BJ (cell line): ENCODE data around the gene ADH4. TPM values are rescaled to one million over a fixed set of nuclear protein-coding genes. Genes with fewer than 3 reads are reported as not detected.
"Not testable (repeated sequence)": the region's sequence is repeated elsewhere in the genome, so short reads cannot be mapped to it uniquely, and the experiment has no call there.

Experiments used
- CTCF ChIA-PET: fragments of 350-600 bp; formaldehyde crosslinking; extraction: SDS; loops from one replicate; lab custom pipeline; 2021; ENCODE audit warnings: antibody characterized with exemption, inconsistent platforms; lab: Yijun Ruan, JAX
- POLR2A ChIA-PET: fragments of 300-600 bp; sonication (Branson Sonifier 250); formaldehyde crosslinking; extraction: SDS; loops from one replicate; lab custom pipeline; 2021; ENCODE audit warnings: antibody characterized with exemption; lab: Charles Lee
- DNase-seq: peaks from one replicate; pipeline ENCODE4 v3.0.0-alpha.2; 2011; ENCODE audit warnings: low read depth
- H3K27me3 ChIP-seq: 2 replicates; pipeline ENCODE4 v1.6.0; 2011; ENCODE audit warnings: low read length; ENCODE audit not compliant: control insufficient read depth, insufficient read depth
- H3K36me3 ChIP-seq: 2 replicates; pipeline ENCODE4 v1.5.1; 2011; ENCODE audit warnings: low read length; ENCODE audit not compliant: control insufficient read depth, insufficient read depth
- H3K4me3 ChIP-seq: 2 replicates; pipeline ENCODE4 v1.5.1; 2011; ENCODE audit warnings: low read depth, mild to moderate bottlenecking, control low read depth, low read length
- polyA plus RNA-seq: library from polyadenylated mRNA; depleted of rRNA; stranded (reverse); fragments of >200 nt; gene quantifications from 2 replicates; pipeline ENCODE4 v1.2.3, GENCODE V29; 2011
- TF ChIP-seq, protein P1 (sequence below): IDR thresholded peaks from 2 replicates; pipeline ENCODE4 v1.5.1; 2011; ENCODE audit warnings: low read depth, mild to moderate bottlenecking, control low read depth, inconsistent platforms, low read length, moderate library complexity; ENCODE audit not compliant: insufficient read depth

Gene ADH4
- polyA plus RNA-seq, 1 experiment: not detected

DNA sequence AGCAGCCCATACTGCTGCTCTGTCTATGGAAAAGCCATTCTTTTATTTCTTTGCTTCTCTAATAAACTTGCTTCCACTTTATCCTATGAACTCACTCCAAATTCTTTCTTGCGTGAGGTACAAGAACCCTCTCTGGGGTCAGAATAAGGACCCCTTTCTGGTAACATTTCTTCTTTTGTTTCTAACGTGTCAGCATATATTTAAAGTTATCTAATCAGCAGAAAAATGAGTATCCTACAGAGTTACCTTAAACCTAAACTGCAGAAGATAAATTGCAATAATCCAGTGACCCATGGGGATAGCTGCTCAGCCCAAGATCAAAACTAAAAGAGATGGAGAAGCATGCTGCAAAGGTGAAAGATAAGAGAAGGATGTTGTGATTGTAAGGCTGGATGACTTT, 59.5 kb downstream of the ADH4 start:
- TF ChIP-seq, protein P1, sequence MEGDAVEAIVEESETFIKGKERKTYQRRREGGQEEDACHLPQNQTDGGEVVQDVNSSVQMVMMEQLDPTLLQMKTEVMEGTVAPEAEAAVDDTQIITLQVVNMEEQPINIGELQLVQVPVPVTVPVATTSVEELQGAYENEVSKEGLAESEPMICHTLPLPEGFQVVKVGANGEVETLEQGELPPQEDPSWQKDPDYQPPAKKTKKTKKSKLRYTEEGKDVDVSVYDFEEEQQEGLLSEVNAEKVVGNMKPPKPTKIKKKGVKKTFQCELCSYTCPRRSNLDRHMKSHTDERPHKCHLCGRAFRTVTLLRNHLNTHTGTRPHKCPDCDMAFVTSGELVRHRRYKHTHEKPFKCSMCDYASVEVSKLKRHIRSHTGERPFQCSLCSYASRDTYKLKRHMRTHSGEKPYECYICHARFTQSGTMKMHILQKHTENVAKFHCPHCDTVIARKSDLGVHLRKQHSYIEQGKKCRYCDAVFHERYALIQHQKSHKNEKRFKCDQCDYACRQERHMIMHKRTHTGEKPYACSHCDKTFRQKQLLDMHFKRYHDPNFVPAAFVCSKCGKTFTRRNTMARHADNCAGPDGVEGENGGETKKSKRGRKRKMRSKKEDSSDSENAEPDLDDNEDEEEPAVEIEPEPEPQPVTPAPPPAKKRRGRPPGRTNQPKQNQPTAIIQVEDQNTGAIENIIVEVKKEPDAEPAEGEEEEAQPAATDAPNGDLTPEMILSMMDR: no peak
- DNase-seq: no peak
- CTCF ChIA-PET: interaction anchor here (1.1 kb wide), 1 partner anchor 11 kb away, joined by 3 read pairs; no protein-coding TSS in a partner anchor
- H3K36me3 ChIP-seq: peaks cover 22% of the 10 kb centered on the region
- no peak overlapping the region for H3K4me3 ChIP-seq
- H3K27me3 ChIP-seq: no peaks in the 10 kb centered on the region
- POLR2A ChIA-PET: no interaction called here

DNA sequence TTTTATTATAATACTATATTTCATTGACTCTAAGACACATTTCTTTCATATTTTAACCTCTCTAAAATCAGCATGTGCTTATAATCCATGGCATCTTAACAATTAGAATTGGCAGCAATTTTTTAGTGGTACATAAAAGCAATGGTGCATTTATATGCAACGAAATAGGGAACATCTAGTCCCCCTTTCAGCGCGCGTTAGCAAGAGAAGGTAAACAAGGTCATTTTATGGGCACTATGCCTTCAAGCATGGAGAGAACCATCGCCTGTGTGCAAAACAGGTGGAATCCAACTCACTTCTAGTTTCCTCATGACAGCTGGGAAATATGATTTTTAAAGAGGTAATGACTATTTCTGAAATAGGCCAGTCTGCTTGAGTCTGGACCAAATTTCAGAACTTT, 61.9 kb downstream of the ADH4 start:
- H3K36me3 ChIP-seq: peaks cover 23% of the 10 kb centered on the region
- no peaks in the 10 kb centered on the region for H3K27me3 ChIP-seq
- ChIA-PET CTCF (no interaction called here), POLR2A (no interaction called here)
- no peak for DNase-seq
- H3K4me3 ChIP-seq: no peak overlapping the region
- TF ChIP-seq, protein P1: no peak

GRCh38 chr4:99080869-99081268, 63.2 kb downstream of the ADH4 start:
- CTCF ChIA-PET, DNase-seq, H3K27me3 ChIP-seq, H3K4me3 ChIP-seq: not testable (repeated sequence)
- POLR2A ChIA-PET: interaction anchor here (0.6 kb wide), 1 partner anchor 24 kb away, joined by 3 read pairs; no protein-coding TSS in a partner anchor
- H3K36me3 ChIP-seq: peaks cover 29% of the 10 kb centered on the region

GRCh38 chr4:99079625-99080295, 64.3 kb downstream of the ADH4 start:
- POLR2A ChIA-PET: no interaction called here
- TF ChIP-seq, protein P1: no peak
- no peak overlapping the region for H3K4me3 ChIP-seq
- CTCF ChIA-PET: interaction anchor here (1.8 kb wide), 1 partner anchor 24 kb away, joined by 6 read pairs; no protein-coding TSS in a partner anchor
- H3K27me3 ChIP-seq: no peaks in the 10 kb centered on the region
- peaks cover 30% of the 10 kb centered on the region for H3K36me3 ChIP-seq
- DNase-seq: no peak

GRCh38 chr4:99078931-99079624, 65.0 kb downstream of the ADH4 start:
- Histone ChIP-seq H3K4me3 (no peak overlapping the region), H3K36me3 (peaks cover 26% of the 10 kb centered on the region), H3K27me3 (no peaks in the 10 kb centered on the region)
- DNase-seq: no peak
- CTCF ChIA-PET: interaction anchor here (1.0 to 1.8 kb wide), 2 partner anchors 14 to 23 kb away, joined by 3 to 6 read pairs; no protein-coding TSS in a partner anchor
- TF ChIP-seq, protein P1: no peak
- POLR2A ChIA-PET: no interaction called here
